Omental fat pad (tissue), 4 donors: ENCODE measurements around the gene ACBD3. TPM values are rescaled to one million over a fixed set of nuclear protein-coding genes. Genes with fewer than 3 reads are reported as not detected.

Experiments
- ATAC-seq: fragments of 150-250 bp; one replicate; pipeline ENCODE4 v1.9.1; 2016; ENCODE audit warnings: mild to moderate bottlenecking, moderate library complexity; ENCODE audit not compliant: low FRiP score
- DNase-seq: peaks from one replicate; pipeline ENCODE4 v3.0.0-alpha.2; 2019; ENCODE audit warnings: low spot score
- CTCF ChIP-seq, 3 donors: fragments of 450-650 bp; IDR thresholded peaks; one replicate each; pipeline ENCODE4 v1.5.1; 2016 to 2017; ENCODE audit warnings: antibody characterized with exemption in 3 of 3, mild to moderate bottlenecking in 3 of 3, moderate library complexity in 2 of 3
- total RNA-seq, 4 donors: library from RNA; depleted of rRNA; stranded (reverse); fragments of >200 nt; gene quantifications; one replicate each; pipeline ENCODE4 v1.1.0, GENCODE V29; 2016

ACBD3 gene
- total RNA-seq, 4 donors from 2014 or later = 43.1 to 52.9 (median 48.1) TPM

- no peak for TF ChIP-seq CTCF (IDR thresholded peaks at IDR 0.05)
- no peak for ATAC-seq
- no peak for DNase-seq
These were observed 62.7 kb downstream of the ACBD3 start for GRCh38 chr1:226123591-226124471.

- DNase-seq = no peak
- TF ChIP-seq CTCF (IDR thresholded peaks at IDR 0.05) = no peak
- no peak for ATAC-seq
These were observed 63.4 kb downstream of the ACBD3 start for GRCh38 chr1:226123212-226123560.

- ATAC-seq = peak; percentile 76
- no peak for DNase-seq
- TF ChIP-seq CTCF (IDR thresholded peaks at IDR 0.05) = peak in 2 of 3 donors; percentile 74 to 82
These were observed 64.7 kb downstream of the ACBD3 start for GRCh38 chr1:226121587-226122400.

GRCh38 chr1:226121049-226121586 is 65.4 kb downstream of the ACBD3 start:
- no peak for TF ChIP-seq CTCF (IDR thresholded peaks at IDR 0.05)
- ATAC-seq = no peak
- DNase-seq = no peak

GRCh38 chr1:226120398-226120797 is 66.1 kb downstream of the ACBD3 start:
- DNase-seq (no peak), ATAC-seq (no peak)
- TF ChIP-seq CTCF (IDR thresholded peaks at IDR 0.05) = no peak

GRCh38 chr1:226119169-226119568 is 67.4 kb downstream of the ACBD3 start:
- TF ChIP-seq CTCF (IDR thresholded peaks at IDR 0.05) = no peak
- DNase-seq (no peak), ATAC-seq (no peak)
